ENCODE measurements around the gene WDR41.
"Not testable (repeated sequence)": the region's sequence is repeated elsewhere in the genome, so short reads cannot be mapped to it uniquely, and the experiment has no call there.

The WDR41 gene

GRCh38 chr5:77491783-77492652 lies at the start of gene WDR41:
TSS of gene WDR41 (minus strand) at chr5:77492316. CDS start at chr5:77492220, 96 bp downstream.
- DNase-seq (ENCODE audit: low spot score) = peak; percentile 84

- DNase-seq (ENCODE audit: low spot score) = no peak
These were observed 39.2 kb upstream of the WDR41 start for GRCh38 chr5:77531297-77531696.

- no peak for DNase-seq (ENCODE audit: low spot score)
These were observed 26.2 kb upstream of the WDR41 start for GRCh38 chr5:77518304-77518703.

GRCh38 chr5:77514457-77514856 lies 22.3 kb upstream of the WDR41 start:
- no peak for DNase-seq (ENCODE audit: low spot score)

- DNase-seq (ENCODE audit: low spot score) = no peak
These were observed 21.2 kb upstream of the WDR41 start for GRCh38 chr5:77513321-77513720.

- not testable (repeated sequence) for DNase-seq (ENCODE audit: low spot score)
These were observed 9.0 kb upstream of the WDR41 start for GRCh38 chr5:77501132-77501531.

- DNase-seq (ENCODE audit: low spot score) = no peak
These were observed 7.9 kb upstream of the WDR41 start for GRCh38 chr5:77499973-77500372.

GRCh38 chr5:77499441-77499840 lies 7.3 kb upstream of the WDR41 start:
- no peak for DNase-seq (ENCODE audit: low spot score)

- no peak for DNase-seq (ENCODE audit: low spot score)
These were observed 6.8 kb upstream of the WDR41 start for GRCh38 chr5:77498952-77499351.

GRCh38 chr5:77494935-77495334 lies 2.8 kb upstream of the WDR41 start:
- DNase-seq (ENCODE audit: low spot score) = no peak

- DNase-seq (ENCODE audit: low spot score) = no peak
These were observed 511 bp upstream of the WDR41 start for GRCh38 chr5:77492653-77493000.

- DNase-seq (ENCODE audit: low spot score) = not testable (repeated sequence)
These were observed 1.3 kb downstream of the WDR41 start for GRCh38 chr5:77490741-77491344.

- no peak for DNase-seq (ENCODE audit: low spot score)
These were observed 5.7 kb downstream of the WDR41 start for GRCh38 chr5:77486344-77486962.

- DNase-seq (ENCODE audit: low spot score) = no peak
These were observed 8.4 kb downstream of the WDR41 start for GRCh38 chr5:77483682-77484081.

- not testable (repeated sequence) for DNase-seq (ENCODE audit: low spot score)
These were observed 17.1 kb downstream of the WDR41 start for GRCh38 chr5:77475041-77475440.

- not testable (repeated sequence) for DNase-seq (ENCODE audit: low spot score)
These were observed 23.2 kb downstream of the WDR41 start for GRCh38 chr5:77468875-77469274.

GRCh38 chr5:77463905-77464304 lies 28.2 kb downstream of the WDR41 start:
- DNase-seq (ENCODE audit: low spot score) = no peak

GRCh38 chr5:77461287-77461686 lies 30.8 kb downstream of the WDR41 start:
- DNase-seq (ENCODE audit: low spot score) = no peak

GRCh38 chr5:77454123-77454522 lies 38.0 kb downstream of the WDR41 start:
- DNase-seq (ENCODE audit: low spot score) = no peak

- no peak for DNase-seq (ENCODE audit: low spot score)
These were observed 39.8 kb downstream of the WDR41 start for GRCh38 chr5:77452351-77452750.

GRCh38 chr5:77449981-77450380 lies 42.1 kb downstream of the WDR41 start:
- no peak for DNase-seq (ENCODE audit: low spot score)

GRCh38 chr5:77449277-77449676 lies 42.8 kb downstream of the WDR41 start:
- no peak for DNase-seq (ENCODE audit: low spot score)

GRCh38 chr5:77448831-77449230 lies 43.3 kb downstream of the WDR41 start:
- no peak for DNase-seq (ENCODE audit: low spot score)

All from hematopoietic multipotent progenitor cell treated with erythropoietin and hydrocortisone succinate and interleukin-3 and kit ligand, for 15 days (in vitro differentiated cells).